Measurements from ENCODE around the gene KCND3. TPM values are rescaled to one million over a fixed set of nuclear protein-coding genes. Genes with fewer than 3 reads are reported as not detected.

KCND3 gene
- polyA plus RNA-seq, 1 donor from 2014 or later = 7.8 TPM

GRCh38 chr1:111953797-111954196 lies 35.7 kb downstream of the KCND3 start:
- Histone ChIP-seq H3K4me3 (ENCODE audit: low read length) (no peak overlapping the region), H3K36me3 (ENCODE audit: insufficient read depth, low read length) (no peaks in the 10 kb centered on the region), H3K9me2 (ENCODE audit: insufficient read depth, low read length) (no peaks in the 10 kb centered on the region), H3K79me2 (replicated peaks; ENCODE audit: insufficient read depth, low read length) (no peaks in the 10 kb centered on the region), H3K27ac (ENCODE audit: low read length) (no peak overlapping the region), H3K27me3 (ENCODE audit: insufficient read depth, low read depth, low read length) (no peaks in the 10 kb centered on the region), H3K9ac (ENCODE audit: low read length) (no peak overlapping the region), H4K20me1 (ENCODE audit: insufficient read depth) (no peaks in the 10 kb centered on the region), H3K9me3 (ENCODE audit: low read length) (no peaks in the 10 kb centered on the region), H3F3A (ENCODE audit: insufficient read depth, low read length, poor library complexity, severe bottlenecking) (no peaks in the 10 kb centered on the region), H2AFZ (ENCODE audit: low read depth, low read length) (no peak overlapping the region), H3K4me2 (ENCODE audit: low read length) (no peak overlapping the region)
- TF ChIP-seq MXI1 (conservative IDR thresholded peaks at IDR 0.05; ENCODE audit: poor library complexity, severe bottlenecking) (no peak), SMC3 (conservative IDR thresholded peaks at IDR 0.05; ENCODE audit: poor library complexity) (no peak), TAF1 (IDR thresholded peaks at IDR 0.05; ENCODE audit: low read depth) (no peak), EP300 (conservative IDR thresholded peaks at IDR 0.05; ENCODE audit: poor library complexity, severe bottlenecking) (no peak), RAD21 (conservative IDR thresholded peaks at IDR 0.05) (no peak)

- no peaks in the 10 kb centered on the region for H3K36me3 ChIP-seq (ENCODE audit: insufficient read depth, low read length)
- H4K20me1 ChIP-seq (ENCODE audit: insufficient read depth) = no peaks in the 10 kb centered on the region
- H3K27ac ChIP-seq (ENCODE audit: low read length) = no peak overlapping the region
- no peaks in the 10 kb centered on the region for H3K9me2 ChIP-seq (ENCODE audit: insufficient read depth, low read length)
- H3K9me3 ChIP-seq (ENCODE audit: low read length) = no peaks in the 10 kb centered on the region
- H2AFZ ChIP-seq (ENCODE audit: low read depth, low read length) = no peak overlapping the region
- H3K79me2 ChIP-seq (replicated peaks; ENCODE audit: insufficient read depth, low read length) = no peaks in the 10 kb centered on the region
- no peaks in the 10 kb centered on the region for H3K27me3 ChIP-seq (ENCODE audit: insufficient read depth, low read depth, low read length)
- TF ChIP-seq SMC3 (conservative IDR thresholded peaks at IDR 0.05; ENCODE audit: poor library complexity) (no peak), EZH2 (IDR thresholded peaks at IDR 0.05; ENCODE audit: borderline replicate concordance, insufficient read depth, low read length, poor library complexity, severe bottlenecking) (no peak), MXI1 (conservative IDR thresholded peaks at IDR 0.05; ENCODE audit: poor library complexity, severe bottlenecking) (no peak), REST (IDR thresholded peaks at IDR 0.05; ENCODE audit: borderline replicate concordance) (no peak), CTCF (IDR thresholded peaks at IDR 0.05; ENCODE audit: poor library complexity, severe bottlenecking) (no peak), RAD21 (conservative IDR thresholded peaks at IDR 0.05) (no peak), TAF1 (IDR thresholded peaks at IDR 0.05; ENCODE audit: low read depth) (no peak), EP300 (conservative IDR thresholded peaks at IDR 0.05; ENCODE audit: poor library complexity, severe bottlenecking) (no peak)
- no peak overlapping the region for H3K4me2 ChIP-seq (ENCODE audit: low read length)
- no peak overlapping the region for H3K9ac ChIP-seq (ENCODE audit: low read length)
- H3F3A ChIP-seq (ENCODE audit: insufficient read depth, low read length, poor library complexity, severe bottlenecking) = no peaks in the 10 kb centered on the region
- H3K4me3 ChIP-seq (ENCODE audit: low read length) = no peak overlapping the region
These were observed 37.3 kb downstream of the KCND3 start for GRCh38 chr1:111952125-111952657.
